Activated CD8-positive, alpha-beta memory T cell treated with anti-CD3 and anti-CD28 coated beads for 4 hours (primary cell): ENCODE data around the gene MOB4.

ENCODE experiments used
- DNase-seq, 2 donors: peaks; one replicate each; pipeline ENCODE4 v3.0.0-alpha.2; 2020; ENCODE audit warnings: low read depth in 2 of 2

MOB4 gene

DNA sequence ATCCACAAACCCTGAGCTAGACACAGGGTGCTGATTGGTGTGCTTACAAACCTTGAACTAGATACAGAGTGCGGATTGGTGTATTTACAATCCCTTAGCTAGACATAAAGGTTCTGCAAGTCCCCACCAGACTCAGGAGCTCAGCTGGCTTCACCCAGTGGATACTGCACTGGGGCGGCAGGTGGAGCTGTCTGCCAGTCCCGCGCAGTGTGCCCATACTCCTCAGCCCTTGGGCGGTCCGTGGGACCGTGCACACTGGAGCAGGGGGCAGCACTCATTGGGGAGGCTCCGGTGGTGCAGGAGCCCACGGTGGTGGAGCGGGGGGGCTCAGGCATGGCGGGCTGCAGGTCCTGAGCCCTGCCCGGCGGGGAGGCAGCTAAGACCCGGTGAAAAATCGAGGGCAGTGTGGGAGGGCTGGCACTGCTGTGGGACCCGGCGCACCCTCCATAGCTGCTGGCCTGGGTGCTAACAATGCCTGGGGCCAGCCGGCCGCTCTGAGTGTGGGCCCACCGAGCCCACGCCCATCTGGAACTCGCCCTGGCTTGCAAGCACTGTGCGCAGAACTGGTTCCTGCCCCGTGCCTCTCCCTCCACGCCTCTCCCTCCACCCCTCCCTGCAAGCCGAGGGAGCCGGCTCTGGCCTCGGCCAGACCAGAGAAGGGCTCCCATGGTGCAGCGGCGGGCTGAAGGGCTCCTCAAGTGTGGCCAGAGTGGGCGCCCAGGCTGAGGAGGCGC, 75.6 kb downstream of the MOB4 start:
- DNase-seq: no peak

DNA sequence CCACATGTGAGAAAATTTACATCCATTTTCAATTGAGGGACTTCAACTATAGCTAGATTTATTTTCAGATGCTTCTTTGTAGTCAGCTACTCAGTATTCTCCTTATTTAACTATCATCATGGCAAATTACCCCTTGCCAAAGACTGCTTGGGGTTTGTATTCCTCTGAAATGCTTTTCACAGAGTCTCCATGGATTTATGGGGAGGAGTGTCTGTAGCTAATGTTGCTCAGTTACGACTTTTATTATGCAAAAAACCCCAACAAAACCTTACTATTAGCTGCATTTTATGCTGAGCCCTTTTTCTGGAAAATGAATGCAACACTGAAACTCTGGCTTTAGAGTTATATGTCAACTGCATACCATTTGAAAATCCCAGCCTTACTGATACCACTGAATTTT, 80.9 kb downstream of the MOB4 start:
- DNase-seq: no peak

DNA sequence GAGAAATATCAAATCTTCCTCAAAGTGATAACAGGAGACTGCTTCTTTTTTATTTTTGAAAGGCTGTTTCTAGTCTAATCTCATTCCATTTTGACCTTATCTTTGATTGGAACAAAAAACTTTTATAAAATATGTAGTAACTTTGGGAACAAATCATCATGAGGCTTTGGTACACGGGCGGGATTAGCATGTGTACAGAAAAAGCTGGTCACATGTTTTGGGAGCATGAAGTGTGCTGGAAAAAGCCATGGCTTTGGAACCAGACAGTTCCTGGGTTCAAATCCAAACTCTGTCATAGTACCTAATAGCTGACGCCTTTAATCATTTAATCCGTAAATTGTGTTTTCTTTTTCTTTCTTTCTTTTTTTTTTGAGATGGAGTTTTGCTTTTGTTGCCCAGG, 81.3 kb downstream of the MOB4 start:
- no peak for DNase-seq

DNA sequence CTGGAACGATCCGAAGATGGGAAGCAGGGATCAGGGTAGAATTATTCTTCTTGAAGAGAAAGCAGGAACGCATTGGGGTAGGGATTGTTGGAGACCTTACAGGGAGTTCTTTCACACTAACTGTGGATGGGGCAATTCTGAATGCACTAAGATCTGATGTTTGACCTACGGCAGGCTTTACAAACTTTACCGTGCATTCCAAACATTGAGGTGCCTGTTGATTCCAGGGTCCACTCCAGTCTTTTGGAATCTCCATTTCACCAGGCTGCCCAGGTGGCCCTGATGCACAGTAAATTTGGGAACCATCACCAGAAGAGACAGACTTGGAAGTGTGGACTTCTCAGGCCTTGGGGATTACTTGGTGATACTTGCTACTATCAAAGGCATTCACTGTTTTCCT, 82.6 kb downstream of the MOB4 start:
- no peak for DNase-seq

DNA sequence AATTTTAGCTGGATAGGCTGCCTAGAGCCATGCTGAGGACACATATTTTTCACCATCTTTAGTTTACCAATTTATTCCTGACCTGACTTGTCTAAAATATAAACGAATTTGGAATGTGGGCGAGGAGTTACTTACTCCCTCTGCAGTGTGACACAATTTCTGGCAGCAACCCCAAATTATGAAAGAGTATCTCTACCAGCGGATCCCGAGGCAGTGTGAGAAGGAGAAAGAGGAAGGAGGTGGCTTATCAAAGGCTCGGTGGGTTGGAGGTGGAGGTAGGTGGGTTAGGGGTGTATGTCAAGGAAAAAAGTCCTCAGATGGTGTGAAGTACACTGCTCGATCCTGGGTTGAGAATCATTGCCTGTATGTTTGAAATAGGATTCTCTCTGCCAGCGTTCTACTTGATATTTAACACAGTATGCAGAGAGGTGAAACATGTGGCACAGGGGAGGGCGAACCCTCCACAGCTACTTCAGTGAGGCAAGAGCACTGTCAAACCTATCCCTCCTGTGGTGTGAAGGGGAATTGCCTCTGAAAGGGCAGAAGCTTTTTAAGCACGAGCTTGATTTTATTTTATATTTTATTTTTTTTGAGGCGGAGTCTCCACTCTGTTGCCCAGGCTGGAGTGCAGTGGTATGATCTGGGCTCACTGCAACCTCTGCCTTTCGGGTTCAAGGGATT, 83.6 kb downstream of the MOB4 start:
- DNase-seq: no peak

DNA sequence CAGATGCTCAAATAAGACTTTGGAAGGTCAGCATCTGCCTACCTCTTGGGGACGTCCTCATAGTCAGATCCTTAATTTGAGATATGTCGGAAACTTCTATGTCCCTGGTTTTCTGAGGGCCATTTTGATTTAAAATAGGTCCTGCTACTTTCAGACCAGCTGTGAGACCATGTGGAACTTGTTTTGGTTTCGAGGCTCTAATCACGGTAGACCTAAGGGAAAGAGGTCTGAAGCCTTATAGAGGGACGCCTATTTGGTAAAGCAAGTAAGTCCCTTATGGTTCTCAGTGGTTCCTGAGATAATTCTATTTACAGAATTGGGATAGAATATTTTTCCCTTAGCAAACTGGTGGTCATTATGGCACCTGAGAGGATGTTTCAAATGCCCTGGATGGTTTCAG, 84.4 kb downstream of the MOB4 start:
- DNase-seq: no peak

DNA sequence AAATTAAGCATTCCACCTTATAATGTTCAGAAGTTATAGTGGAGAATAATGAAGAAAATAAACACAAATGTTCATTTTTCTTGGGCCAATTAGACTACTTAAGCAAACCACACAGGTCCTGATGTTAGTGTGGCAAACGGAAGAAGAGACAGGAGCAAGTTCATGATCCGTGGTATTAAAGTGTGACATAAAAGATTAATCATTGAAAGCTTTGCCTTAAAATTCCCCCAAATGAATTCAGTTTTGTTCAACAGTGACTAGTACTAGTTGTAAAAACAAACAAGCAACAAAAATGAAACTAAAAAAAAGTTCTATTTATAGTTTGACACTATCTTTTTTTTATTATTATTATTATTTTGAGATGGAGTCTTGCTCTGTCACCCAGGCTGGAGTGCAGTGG, 85.9 kb downstream of the MOB4 start:
- DNase-seq: no peak
